GM10266 (cell line): ENCODE data around the gene ZBTB40.

Source experiments
- DNase-seq: peaks from one replicate; pipeline ENCODE4 v3.0.0; 2012; ENCODE audit errors: extremely low spot score
- CTCF ChIP-seq: IDR thresholded peaks from 2 replicates; pipeline ENCODE4 v1.5.1; 2012; ENCODE audit warnings: mild to moderate bottlenecking, low read depth; ENCODE audit not compliant: control insufficient read depth, insufficient read depth; ENCODE audit errors: missing control alignments

Gene ZBTB40

GRCh38 chr1:22434717-22435116, 16.9 kb upstream of the ZBTB40 start:
- no peak for TF ChIP-seq CTCF

GRCh38 chr1:22436948-22437347, 14.7 kb upstream of the ZBTB40 start:
- TF ChIP-seq CTCF: no peak
- DNase-seq: no peak

More at GRCh38 chr1:22434717-22435116, 16.9 kb upstream of the ZBTB40 start:
- no peak for DNase-seq

GRCh38 chr1:22437573-22437972, 14.1 kb upstream of the ZBTB40 start:
- TF ChIP-seq CTCF: no peak
- no peak for DNase-seq

GRCh38 chr1:22440582-22440981, 11.1 kb upstream of the ZBTB40 start:
- DNase-seq: no peak
- TF ChIP-seq CTCF: no peak

- TF ChIP-seq CTCF: no peak
- no peak for DNase-seq
Measured at GRCh38 chr1:22442212-22442894, 9.3 kb upstream of the ZBTB40 start.

- no peak for TF ChIP-seq CTCF
- no peak for DNase-seq
Measured at GRCh38 chr1:22443332-22443731, 8.3 kb upstream of the ZBTB40 start.

- DNase-seq: no peak
- TF ChIP-seq CTCF: no peak
Measured at GRCh38 chr1:22444856-22445255, 6.8 kb upstream of the ZBTB40 start.
